ENCODE results near the gene NMNAT2.

- TF ChIP-seq POLR2A (IDR thresholded peaks at IDR 0.05): no peak
- TF ChIP-seq, protein P1, sequence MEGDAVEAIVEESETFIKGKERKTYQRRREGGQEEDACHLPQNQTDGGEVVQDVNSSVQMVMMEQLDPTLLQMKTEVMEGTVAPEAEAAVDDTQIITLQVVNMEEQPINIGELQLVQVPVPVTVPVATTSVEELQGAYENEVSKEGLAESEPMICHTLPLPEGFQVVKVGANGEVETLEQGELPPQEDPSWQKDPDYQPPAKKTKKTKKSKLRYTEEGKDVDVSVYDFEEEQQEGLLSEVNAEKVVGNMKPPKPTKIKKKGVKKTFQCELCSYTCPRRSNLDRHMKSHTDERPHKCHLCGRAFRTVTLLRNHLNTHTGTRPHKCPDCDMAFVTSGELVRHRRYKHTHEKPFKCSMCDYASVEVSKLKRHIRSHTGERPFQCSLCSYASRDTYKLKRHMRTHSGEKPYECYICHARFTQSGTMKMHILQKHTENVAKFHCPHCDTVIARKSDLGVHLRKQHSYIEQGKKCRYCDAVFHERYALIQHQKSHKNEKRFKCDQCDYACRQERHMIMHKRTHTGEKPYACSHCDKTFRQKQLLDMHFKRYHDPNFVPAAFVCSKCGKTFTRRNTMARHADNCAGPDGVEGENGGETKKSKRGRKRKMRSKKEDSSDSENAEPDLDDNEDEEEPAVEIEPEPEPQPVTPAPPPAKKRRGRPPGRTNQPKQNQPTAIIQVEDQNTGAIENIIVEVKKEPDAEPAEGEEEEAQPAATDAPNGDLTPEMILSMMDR (IDR thresholded peaks at IDR 0.05 in 4 of 5, conservative IDR thresholded peaks at IDR 0.05 in 1 of 5): no peak
Measured at GRCh38 chr1:183267646-183268431, 150.3 kb downstream of the NMNAT2 start.
